GM23248 (cell line): ENCODE data around the gene UNC119B. TPM values are rescaled to one million over a fixed set of nuclear protein-coding genes. Genes with fewer than 3 reads are reported as not detected.

Experiments
- DNase-seq: peaks from one replicate; pipeline ENCODE4 v3.0.0-alpha.2; 2015
- H2AFZ ChIP-seq: fragments of 200-600 bp; sonication (generic); 2 replicates; pipeline ENCODE4 v1.6.1; 2016; ENCODE audit warnings: antibody characterized with exemption
- H3F3A ChIP-seq: fragments of 200-600 bp; sonication (generic); 2 replicates; pipeline ENCODE4 v1.6.1; 2016; ENCODE audit warnings: mild to moderate bottlenecking, antibody characterized with exemption, mixed run types; ENCODE audit not compliant: insufficient read depth
- H3K27ac ChIP-seq: fragments of 200-600 bp; sonication (generic); 2 replicates; pipeline ENCODE4 v1.5.1; 2016; ENCODE audit warnings: mild to moderate bottlenecking
- H3K27me3 ChIP-seq: fragments of 200-600 bp; sonication (generic); replicated peaks from 2 replicates; pipeline ENCODE4 v1.6.1; 2016; ENCODE audit warnings: mild to moderate bottlenecking; ENCODE audit not compliant: insufficient read depth
- H3K36me3 ChIP-seq: fragments of 200-600 bp; sonication (generic); 2 replicates; pipeline ENCODE4 v1.6.1; 2016; ENCODE audit warnings: low read depth, mild to moderate bottlenecking
- H3K4me1 ChIP-seq: fragments of 200-600 bp; sonication (generic); 2 replicates; pipeline ENCODE4 v1.6.1; 2016; ENCODE audit warnings: mild to moderate bottlenecking; ENCODE audit not compliant: insufficient read depth
- H3K4me2 ChIP-seq: fragments of 200-600 bp; sonication (generic); one replicate; pipeline ENCODE4 v1.6.1; 2016; ENCODE audit warnings: mild to moderate bottlenecking; ENCODE audit not compliant: unreplicated experiment
- H3K4me3 ChIP-seq: fragments of 200-600 bp; sonication (generic); 2 replicates; pipeline ENCODE4 v1.5.1; 2016; ENCODE audit warnings: mild to moderate bottlenecking
- H3K79me2 ChIP-seq: fragments of 200-600 bp; sonication (generic); 2 replicates; pipeline ENCODE4 v1.6.1; 2016; ENCODE audit warnings: mild to moderate bottlenecking; ENCODE audit not compliant: insufficient read depth
- H3K9ac ChIP-seq: fragments of 200-600 bp; sonication (generic); 2 replicates; pipeline ENCODE4 v1.6.1; 2016; ENCODE audit warnings: mild to moderate bottlenecking
- H3K9me2 ChIP-seq: fragments of 200-600 bp; sonication (generic); 2 replicates; pipeline ENCODE4 v1.6.1; 2016; ENCODE audit warnings: mixed run types, mild to moderate bottlenecking, moderate library complexity; ENCODE audit not compliant: insufficient read depth
- H3K9me3 ChIP-seq: fragments of 200-600 bp; sonication (generic); one replicate; pipeline ENCODE4 v1.6.1; 2017; ENCODE audit warnings: low read depth
- H4K20me1 ChIP-seq: fragments of 200-600 bp; sonication (generic); 2 replicates; pipeline ENCODE4 v1.6.0; 2016; ENCODE audit not compliant: insufficient read depth
- EZH2 ChIP-seq: fragments of 200-600 bp; sonication (generic); IDR thresholded peaks from 2 replicates; pipeline ENCODE4 v1.6.1; 2018; ENCODE audit warnings: antibody characterized with exemption, mild to moderate bottlenecking; ENCODE audit not compliant: insufficient read depth, poor library complexity, severe bottlenecking
- EZH2phosphoT487 ChIP-seq: fragments of 200-600 bp; sonication (generic); IDR thresholded peaks from 2 replicates; pipeline ENCODE4 v1.6.1; 2018; ENCODE audit warnings: antibody characterized with exemption, moderate library complexity, mild to moderate bottlenecking, low read depth; ENCODE audit not compliant: insufficient read depth
- WGBS, 2 experiments: methylation state at CpG; one replicate each; pipeline ENCODE4 v1.1.6; 2015 to 2017; ENCODE audit warnings: low lambda C conversion rate in 2 of 2, low coverage in 1 of 2; ENCODE audit errors: missing lambda C conversion rate in 2 of 2; 5-methylcytosine and 5-hydroxymethylcytosine counted together
- in situ Hi-C: fragments of 300-500 bp; cut with MboI; formaldehyde crosslinking; loops from 2 replicates; pipeline ENCODE4 v1.15.0; 2020
- polyA plus RNA-seq: library from polyadenylated mRNA; unstranded; fragments of >200 nt; fragmentation: Nextera tagmentation; extraction: Ambion mirVana; gene quantifications from 2 replicates; pipeline ENCODE4 v1.2.1, GENCODE V29; 2016
- total RNA-seq: library from RNA; depleted of rRNA; stranded (reverse); fragments of >200 nt; shearing (Covaris generic); gene quantifications from 2 replicates; pipeline ENCODE4 v1.2.3, GENCODE V29; 2014

UNC119B gene
- total and polyA plus RNA-seq, 2 experiments from 2014 or later: 7.6 to 22.4 TPM

DNA sequence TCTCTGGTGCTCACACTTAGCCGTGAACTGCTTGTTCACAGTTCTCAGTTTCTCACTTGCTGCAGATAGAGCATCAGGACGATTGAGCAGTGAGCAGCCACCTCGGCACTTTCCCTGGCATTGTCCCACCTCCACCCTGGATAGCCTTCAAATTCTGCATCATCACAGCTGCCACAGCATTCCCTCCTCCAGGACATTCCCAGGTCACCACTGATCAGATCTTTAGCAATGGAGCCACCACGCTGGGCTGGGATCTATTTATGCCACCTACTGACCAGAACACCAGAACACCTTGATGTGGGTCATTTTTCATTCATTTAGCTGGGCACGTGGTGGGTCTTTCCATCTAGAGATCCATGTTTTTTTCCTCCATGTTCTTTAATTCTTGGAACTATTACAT lies 39.0 kb downstream of the UNC119B start:
- Histone ChIP-seq H3K27ac (no peak overlapping the region), H2AFZ (no peak overlapping the region), H3K4me3 (no peak overlapping the region), H3K4me2 (no peak overlapping the region), H3K36me3 (no peaks in the 10 kb centered on the region), H3K9ac (no peak overlapping the region), H3K9me2 (no peaks in the 10 kb centered on the region), H3K79me2 (no peaks in the 10 kb centered on the region), H3K27me3 (no peaks in the 10 kb centered on the region), H3F3A (no peaks in the 10 kb centered on the region), H4K20me1 (no peaks in the 10 kb centered on the region), H3K9me3 (no peaks in the 10 kb centered on the region), H3K4me1 (no peaks in the 10 kb centered on the region)
- TF ChIP-seq EZH2 (no peak), EZH2phosphoT487 (no peak)
- in situ Hi-C loops: no loop called here
- 49 to 58% methylated on average over 5 of the region's 5 CpGs for WGBS, 2 experiments
- DNase-seq: no peak

DNA sequence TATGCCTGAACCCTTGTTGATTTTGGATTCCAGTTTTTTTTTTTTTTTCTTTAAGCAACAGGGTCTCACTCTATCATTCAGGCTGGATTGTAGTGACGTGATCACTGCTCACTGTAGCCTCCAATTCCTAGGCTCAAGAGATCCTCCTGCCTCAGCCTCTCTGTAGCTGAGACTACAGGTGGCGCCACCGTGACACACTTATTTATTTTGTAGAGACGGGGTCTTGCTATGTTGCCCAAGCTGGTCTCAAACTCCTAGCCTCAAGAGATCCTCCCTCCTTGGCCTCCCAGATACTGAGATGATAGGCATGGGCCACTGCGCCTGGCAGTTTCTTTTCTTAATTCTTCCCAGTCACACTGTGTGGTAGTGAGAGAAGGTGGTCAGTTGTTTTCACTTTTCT lies 40.5 kb downstream of the UNC119B start:
- no peak for DNase-seq
- Histone ChIP-seq H3K27ac (no peak overlapping the region), H3K4me1 (no peaks in the 10 kb centered on the region), H3K9ac (no peak overlapping the region), H3K27me3 (no peaks in the 10 kb centered on the region), H3K9me2 (no peaks in the 10 kb centered on the region), H2AFZ (no peak overlapping the region), H3K4me3 (no peak overlapping the region), H3K4me2 (no peak overlapping the region), H4K20me1 (no peaks in the 10 kb centered on the region), H3K36me3 (no peaks in the 10 kb centered on the region), H3K9me3 (no peaks in the 10 kb centered on the region), H3F3A (no peaks in the 10 kb centered on the region), H3K79me2 (no peaks in the 10 kb centered on the region)
- in situ Hi-C loops: no loop called here
- 92 to 94% methylated on average over 5 of the region's 5 CpGs for WGBS, 2 experiments
- no peak for TF ChIP-seq EZH2
- TF ChIP-seq EZH2phosphoT487: no peak

DNA sequence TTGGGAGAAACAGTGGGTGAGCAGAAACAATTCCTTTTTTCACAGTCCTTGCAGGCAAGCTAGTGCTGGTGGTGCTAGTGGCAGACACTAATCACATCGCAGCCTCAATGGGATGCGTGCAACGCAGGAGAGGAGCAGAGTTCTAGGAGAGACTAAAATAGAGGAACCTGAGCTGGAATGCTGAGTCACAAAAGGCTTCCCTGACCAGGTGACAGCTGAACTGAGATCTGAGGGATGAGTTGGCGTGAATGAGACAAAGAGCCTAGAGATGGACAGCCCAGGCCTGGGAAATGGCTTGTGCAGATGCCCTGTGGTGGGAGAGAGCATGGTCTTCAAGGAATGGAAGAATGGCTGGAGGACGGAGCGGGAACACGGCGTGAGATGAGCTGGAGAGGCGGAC lies 41.1 kb downstream of the UNC119B start:
- Histone ChIP-seq H2AFZ (no peak overlapping the region), H3K79me2 (no peaks in the 10 kb centered on the region), H3K4me2 (no peak overlapping the region), H3K4me1 (no peaks in the 10 kb centered on the region), H3K27me3 (no peaks in the 10 kb centered on the region), H3K36me3 (no peaks in the 10 kb centered on the region), H3F3A (no peaks in the 10 kb centered on the region), H3K4me3 (no peak overlapping the region), H3K9me2 (no peaks in the 10 kb centered on the region), H3K27ac (no peak overlapping the region), H3K9me3 (no peaks in the 10 kb centered on the region), H4K20me1 (no peaks in the 10 kb centered on the region), H3K9ac (no peak overlapping the region)
- WGBS, 2 experiments: 92 to 93% methylated on average over 9 of the region's 9 CpGs
- in situ Hi-C loops: no loop called here
- TF ChIP-seq EZH2 (no peak), EZH2phosphoT487 (no peak)
- no peak for DNase-seq

DNA sequence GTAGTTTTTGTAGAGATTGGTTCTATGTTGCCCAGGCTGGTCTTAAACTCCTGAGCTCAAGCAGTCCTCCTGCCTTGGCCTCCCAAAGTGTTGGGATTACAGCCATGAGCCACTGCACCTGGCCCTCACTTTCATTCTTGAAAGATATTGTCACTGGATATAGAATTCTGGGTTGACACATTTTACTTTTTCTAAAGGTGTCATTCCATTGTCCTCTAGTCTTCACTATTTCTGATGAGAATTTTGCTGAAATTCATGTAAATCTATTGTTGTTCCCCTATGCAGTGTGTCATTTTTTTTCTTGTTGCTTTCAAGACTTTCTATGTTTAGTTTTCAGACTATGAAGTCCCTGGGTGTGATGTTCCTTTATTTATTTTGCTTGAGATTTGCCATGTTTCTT lies 44.5 kb downstream of the UNC119B start:
- H2AFZ ChIP-seq: no peak overlapping the region
- TF ChIP-seq EZH2 (no peak), EZH2phosphoT487 (no peak)
- H4K20me1 ChIP-seq: no peaks in the 10 kb centered on the region
- H3K9ac ChIP-seq: no peak overlapping the region
- H3K4me2 ChIP-seq: no peak overlapping the region
- H3K9me2 ChIP-seq: no peaks in the 10 kb centered on the region
- H3K79me2 ChIP-seq: no peaks in the 10 kb centered on the region
- H3K36me3 ChIP-seq: no peaks in the 10 kb centered on the region
- DNase-seq: no peak
- no peaks in the 10 kb centered on the region for H3K9me3 ChIP-seq
- no peaks in the 10 kb centered on the region for H3F3A ChIP-seq
- in situ Hi-C loops: no loop called here
- H3K4me3 ChIP-seq: no peak overlapping the region
- no peaks in the 10 kb centered on the region for H3K4me1 ChIP-seq
- no peak overlapping the region for H3K27ac ChIP-seq
- no peaks in the 10 kb centered on the region for H3K27me3 ChIP-seq

DNA sequence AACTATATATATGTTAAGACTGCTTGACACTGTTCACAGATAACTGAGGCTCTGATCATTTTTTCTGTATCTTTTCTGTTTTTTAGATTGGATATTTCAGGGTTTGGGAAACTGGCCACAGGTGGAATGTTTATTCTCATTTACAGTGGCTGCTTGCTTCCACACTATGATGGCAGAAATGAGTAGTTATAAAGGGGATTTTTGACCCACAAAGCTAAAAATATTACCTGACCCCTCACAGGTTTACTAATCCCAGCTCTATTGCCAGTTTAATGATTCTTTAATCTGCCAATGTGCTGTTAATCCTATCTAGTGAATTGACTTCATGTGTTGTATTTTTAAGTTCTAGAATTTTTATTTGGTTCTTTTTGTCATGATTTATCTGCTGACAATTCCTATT lies 45.0 kb downstream of the UNC119B start:
- Histone ChIP-seq H3K27me3 (no peaks in the 10 kb centered on the region), H3K79me2 (no peaks in the 10 kb centered on the region), H3K4me2 (no peak overlapping the region), H3K9me3 (no peaks in the 10 kb centered on the region), H3K27ac (no peak overlapping the region), H3K9me2 (no peaks in the 10 kb centered on the region), H4K20me1 (no peaks in the 10 kb centered on the region), H3K9ac (no peak overlapping the region), H2AFZ (no peak overlapping the region), H3K4me1 (no peaks in the 10 kb centered on the region), H3F3A (no peaks in the 10 kb centered on the region), H3K36me3 (no peaks in the 10 kb centered on the region), H3K4me3 (no peak overlapping the region)
- in situ Hi-C loops: no loop called here
- TF ChIP-seq EZH2 (no peak), EZH2phosphoT487 (no peak)
- no peak for DNase-seq
